ENCODE data around the gene HIGD2A. TPM values are rescaled to one million over a fixed set of nuclear protein-coding genes. Genes with fewer than 3 reads are reported as not detected.
A peak's percentile ranks its signal among the peaks of the same experiment; 100 is the strongest.

HIGD2A gene
- total RNA-seq, 1 experiment from 2014 or later = 237 TPM

GRCh38 chr5:176382721-176383120, 5.8 kb upstream of the HIGD2A start:
- H3K27me3 ChIP-seq (ENCODE audit: control insufficient read depth, insufficient read depth, low read length) = no peaks in the 10 kb centered on the region
- no peak overlapping the region for H3K4me3 ChIP-seq (ENCODE audit: insufficient read depth, low read depth, low read length)
- no peak for DNase-seq
- H3K36me3 ChIP-seq (replicated peaks; ENCODE audit: control insufficient read depth, insufficient read depth, low read length) = peaks cover 16% of the 10 kb centered on the region

GRCh38 chr5:176383248-176383905, 5.2 kb upstream of the HIGD2A start:
- H3K27me3 ChIP-seq (ENCODE audit: control insufficient read depth, insufficient read depth, low read length) = no peaks in the 10 kb centered on the region
- DNase-seq = no peak
- H3K36me3 ChIP-seq (replicated peaks; ENCODE audit: control insufficient read depth, insufficient read depth, low read length) = peaks cover 16% of the 10 kb centered on the region
- no peak overlapping the region for H3K4me3 ChIP-seq (ENCODE audit: insufficient read depth, low read depth, low read length)

GRCh38 chr5:176383961-176384360, 4.6 kb upstream of the HIGD2A start:
- DNase-seq = no peak
- H3K36me3 ChIP-seq (replicated peaks; ENCODE audit: control insufficient read depth, insufficient read depth, low read length) = peaks cover 16% of the 10 kb centered on the region
- H3K4me3 ChIP-seq (ENCODE audit: insufficient read depth, low read depth, low read length) = no peak overlapping the region

GRCh38 chr5:176384366-176384930, 4.1 kb upstream of the HIGD2A start:
- no peaks in the 10 kb centered on the region for H3K27me3 ChIP-seq (ENCODE audit: control insufficient read depth, insufficient read depth, low read length)
- no peak for DNase-seq
- peaks cover 16% of the 10 kb centered on the region for H3K36me3 ChIP-seq (replicated peaks; ENCODE audit: control insufficient read depth, insufficient read depth, low read length)
- no peak overlapping the region for H3K4me3 ChIP-seq (ENCODE audit: insufficient read depth, low read depth, low read length)

More at GRCh38 chr5:176383961-176384360, 4.6 kb upstream of the HIGD2A start:
- no peaks in the 10 kb centered on the region for H3K27me3 ChIP-seq (ENCODE audit: control insufficient read depth, insufficient read depth, low read length)

- DNase-seq = no peak
- Histone ChIP-seq H3K27me3 (ENCODE audit: control insufficient read depth, insufficient read depth, low read length) (no peaks in the 10 kb centered on the region), H3K36me3 (replicated peaks; ENCODE audit: control insufficient read depth, insufficient read depth, low read length) (peaks cover 16% of the 10 kb centered on the region), H3K4me3 (ENCODE audit: insufficient read depth, low read depth, low read length) (no peak overlapping the region)
Observed at GRCh38 chr5:176384991-176385390, 3.6 kb upstream of the HIGD2A start.

- no peak overlapping the region for H3K4me3 ChIP-seq (ENCODE audit: insufficient read depth, low read depth, low read length)
- H3K27me3 ChIP-seq (ENCODE audit: control insufficient read depth, insufficient read depth, low read length) = no peaks in the 10 kb centered on the region
- H3K36me3 ChIP-seq (replicated peaks; ENCODE audit: control insufficient read depth, insufficient read depth, low read length) = peaks cover 16% of the 10 kb centered on the region
- no peak for DNase-seq
Observed at GRCh38 chr5:176386491-176386890, 2.1 kb upstream of the HIGD2A start.

- peak overlapping the region; percentile 91 for H3K4me3 ChIP-seq (ENCODE audit: insufficient read depth, low read depth, low read length)
- H3K27me3 ChIP-seq (ENCODE audit: control insufficient read depth, insufficient read depth, low read length) = no peaks in the 10 kb centered on the region
Observed at GRCh38 chr5:176387384-176387925, 1.1 kb upstream of the HIGD2A start.

GRCh38 chr5:176388003-176388443, 528 bp upstream of the HIGD2A start:
- Histone ChIP-seq H3K27me3 (ENCODE audit: control insufficient read depth, insufficient read depth, low read length) (no peaks in the 10 kb centered on the region), H3K4me3 (ENCODE audit: insufficient read depth, low read depth, low read length) (peak overlapping the region; percentile 91), H3K36me3 (replicated peaks; ENCODE audit: control insufficient read depth, insufficient read depth, low read length) (peaks cover 14% of the 10 kb centered on the region)
- DNase-seq = peak; percentile 75

More at GRCh38 chr5:176387384-176387925, 1.1 kb upstream of the HIGD2A start:
- DNase-seq = no peak
- H3K36me3 ChIP-seq (replicated peaks; ENCODE audit: control insufficient read depth, insufficient read depth, low read length) = peaks cover 14% of the 10 kb centered on the region

GRCh38 chr5:176389135-176390123, 878 bp downstream of the HIGD2A start:
- peaks cover 11% of the 10 kb centered on the region for H3K36me3 ChIP-seq (replicated peaks; ENCODE audit: control insufficient read depth, insufficient read depth, low read length)
- peak; percentile 98 for DNase-seq
- no peaks in the 10 kb centered on the region for H3K27me3 ChIP-seq (ENCODE audit: control insufficient read depth, insufficient read depth, low read length)
- H3K4me3 ChIP-seq (ENCODE audit: insufficient read depth, low read depth, low read length) = peak overlapping the region; percentile 91

GRCh38 chr5:176391479-176391878, 2.9 kb downstream of the HIGD2A start:
- Histone ChIP-seq H3K27me3 (ENCODE audit: control insufficient read depth, insufficient read depth, low read length) (no peaks in the 10 kb centered on the region), H3K36me3 (replicated peaks; ENCODE audit: control insufficient read depth, insufficient read depth, low read length) (no peaks in the 10 kb centered on the region; the same call in none of the 2 replicates), H3K4me3 (ENCODE audit: insufficient read depth, low read depth, low read length) (no peak overlapping the region)
- DNase-seq = peak; percentile 57

GRCh38 chr5:176391999-176392398, 3.4 kb downstream of the HIGD2A start:
- no peak for DNase-seq
- Histone ChIP-seq H3K4me3 (ENCODE audit: insufficient read depth, low read depth, low read length) (no peak overlapping the region), H3K36me3 (replicated peaks; ENCODE audit: control insufficient read depth, insufficient read depth, low read length) (no peaks in the 10 kb centered on the region; the same call in 1 of the 2 replicates), H3K27me3 (ENCODE audit: control insufficient read depth, insufficient read depth, low read length) (no peaks in the 10 kb centered on the region)

- no peak for DNase-seq
- Histone ChIP-seq H3K27me3 (ENCODE audit: control insufficient read depth, insufficient read depth, low read length) (no peaks in the 10 kb centered on the region), H3K36me3 (replicated peaks; ENCODE audit: control insufficient read depth, insufficient read depth, low read length) (no peaks in the 10 kb centered on the region; the same call in 1 of the 2 replicates), H3K4me3 (ENCODE audit: insufficient read depth, low read depth, low read length) (no peak overlapping the region)
Observed at GRCh38 chr5:176392526-176392925, 4.0 kb downstream of the HIGD2A start.

GRCh38 chr5:176394096-176394495, 5.5 kb downstream of the HIGD2A start:
- Histone ChIP-seq H3K27me3 (ENCODE audit: control insufficient read depth, insufficient read depth, low read length) (no peaks in the 10 kb centered on the region), H3K36me3 (replicated peaks; ENCODE audit: control insufficient read depth, insufficient read depth, low read length) (no peaks in the 10 kb centered on the region; the same call in 1 of the 2 replicates), H3K4me3 (ENCODE audit: insufficient read depth, low read depth, low read length) (no peak overlapping the region)
- no peak for DNase-seq
